B cell (primary cell): ENCODE results near the gene MYL6B. TPM values are rescaled to one million over a fixed set of nuclear protein-coding genes. Genes with fewer than 3 reads are reported as not detected.

Source experiments
- ATAC-seq: fragments of 200-7000 bp; cut with Tn5 transposase; one replicate; pipeline ENCODE4 v1.10.0; 2021; ENCODE audit warnings: low read depth, mild to moderate bottlenecking, moderate number of reproducible peaks, moderate library complexity
- CTCF ChIA-PET: fragments of 350-600 bp; sonication (Branson Sonifier 250); formaldehyde crosslinking; loops from one replicate; lab custom pipeline; 2021; ENCODE audit warnings: antibody characterized with exemption, inconsistent platforms; lab: Charles Lee
- POLR2A ChIA-PET: fragments of 350-600 bp; sonication (Branson Sonifier 250); formaldehyde crosslinking; loops from one replicate; lab custom pipeline; 2021; ENCODE audit warnings: antibody characterized with exemption; lab: Charles Lee
- DNase-seq: peaks from one replicate; pipeline ENCODE4 v3.0.0; 2013
- H2AFZ ChIP-seq: 2 replicates; pipeline ENCODE4 v1.6.1; 2012; ENCODE audit warnings: mild to moderate bottlenecking, low read depth, low read length; ENCODE audit not compliant: insufficient read depth, poor library complexity, severe bottlenecking
- H3K27ac ChIP-seq, 2 donors: 1 replicate in 1 of 2; 2 replicates in 1 of 2; pipeline ENCODE4 v1.5.1; 2012 to 2013; ENCODE audit warnings: low read length in 2 of 2, mild to moderate bottlenecking in 2 of 2, moderate library complexity in 1 of 2
- H3K27me3 ChIP-seq, 4 experiments: fragments of 200-600 bp in 1 of 4; sonication (generic) in 1 of 4; replicated peaks in 1 of 4; 1 replicate in 2 of 4; 2 replicates in 2 of 4; pipeline versions ENCODE4 v1.6.1 to v1.7.0; 2013 to 2016; ENCODE audit warnings: low read length in 3 of 4, mild to moderate bottlenecking in 2 of 4, mixed read lengths in 1 of 4, moderate library complexity in 1 of 4; ENCODE audit not compliant: insufficient read depth in 4 of 4, control insufficient read depth in 3 of 4; ENCODE audit errors: control extremely low read depth in 1 of 4
- H3K36me3 ChIP-seq, 2 experiments: replicated peaks in 1 of 2; 1 replicate in 1 of 2; 2 replicates in 1 of 2; pipeline versions ENCODE4 v1.6.1 to v1.7.1; 2013; ENCODE audit warnings: low read length in 1 of 2; ENCODE audit not compliant: insufficient read depth in 2 of 2, control insufficient read depth in 1 of 2; ENCODE audit errors: control extremely low read depth in 1 of 2, extremely low read depth in 1 of 2
- H3K4me1 ChIP-seq, 2 donors: fragments of 200-600 bp in 1 of 2; sonication (generic) in 1 of 2; 1 replicate in 1 of 2; 2 replicates in 1 of 2; pipeline versions ENCODE4 v1.5.1 to v1.6.1; 2013 to 2017; ENCODE audit warnings: low read length in 2 of 2; ENCODE audit not compliant: control insufficient read depth in 2 of 2, insufficient read depth in 2 of 2
- H3K4me2 ChIP-seq: replicated peaks from 2 replicates; pipeline ENCODE3; 2012; ENCODE audit warnings: mild to moderate bottlenecking, low read depth, low read length; ENCODE audit not compliant: poor library complexity, severe bottlenecking
- H3K4me3 ChIP-seq, 5 experiments: fragments of 200-600 bp in 1 of 5; sonication (generic) in 1 of 5; 1 replicate in 3 of 5; 2 replicates in 2 of 5; pipeline versions ENCODE4 v1.5.1 to v1.7.0; 2011 to 2016; ENCODE audit warnings: low read length in 4 of 5, mild to moderate bottlenecking in 4 of 5, low read depth in 2 of 5, control low read depth in 1 of 5, moderate library complexity in 1 of 5; ENCODE audit not compliant: insufficient read depth in 1 of 5; ENCODE audit errors: control extremely low read depth in 1 of 5, extremely low read depth in 1 of 5
- H3K79me2 ChIP-seq: fragments of 200-600 bp; sonication (generic); one replicate; pipeline ENCODE4 v1.6.0; 2016; ENCODE audit warnings: low read length; ENCODE audit not compliant: control insufficient read depth, insufficient read depth
- H3K9ac ChIP-seq: fragments of 200-600 bp; sonication (generic); 2 replicates; pipeline ENCODE4 v1.6.1; 2017; ENCODE audit warnings: mild to moderate bottlenecking, low read length, moderate library complexity
- H3K9me3 ChIP-seq, 3 donors: one replicate each; pipeline versions ENCODE4 v1.6.1 to v1.7.1; 2013; ENCODE audit warnings: low read length in 2 of 3; ENCODE audit not compliant: control insufficient read depth in 2 of 3, insufficient read depth in 1 of 3; ENCODE audit errors: control extremely low read depth in 1 of 3
- H4K20me1 ChIP-seq: 2 replicates; pipeline ENCODE4 v1.6.0; 2012; ENCODE audit warnings: mild to moderate bottlenecking, low read length; ENCODE audit not compliant: insufficient read depth, control insufficient read depth, poor library complexity, severe bottlenecking
- H3K27ac Mint-ChIP-seq: one replicate; pipeline ENCODE4 v1.8.0; 2021; ENCODE audit warnings: mixed read lengths
- H3K27me3 Mint-ChIP-seq: one replicate; pipeline ENCODE4 v1.8.0; 2021; ENCODE audit warnings: mixed read lengths
- H3K4me1 Mint-ChIP-seq: one replicate; pipeline ENCODE4 v1.8.0; 2021; ENCODE audit warnings: mixed read lengths
- H3K4me3 Mint-ChIP-seq: one replicate; pipeline ENCODE4 v1.8.0; 2021; ENCODE audit warnings: mixed read lengths
- H3K9me3 Mint-ChIP-seq: one replicate; pipeline ENCODE4 v1.8.0; 2022; ENCODE audit warnings: mixed read lengths; ENCODE audit not compliant: insufficient read depth
- CTCF ChIP-seq: fragments of 200-600 bp; IDR thresholded peaks from one replicate; pipeline ENCODE4 v1.8.0; 2022; ENCODE audit warnings: antibody characterized with exemption, mild to moderate bottlenecking
- EZH2 ChIP-seq: IDR thresholded peaks from 2 replicates; pipeline ENCODE4 v1.6.1; 2012; ENCODE audit warnings: borderline replicate concordance, low read depth, mild to moderate bottlenecking, moderate library complexity, low read length; ENCODE audit not compliant: insufficient read depth, poor library complexity, severe bottlenecking
- WGBS: methylation state at CpG from one replicate; pipeline ENCODE4 v1.1.5; 2013; ENCODE audit warnings: missing lambda C conversion rate; ENCODE audit not compliant: insufficient coverage; 5-methylcytosine and 5-hydroxymethylcytosine counted together
- intact Hi-C: fragments of 100-400 bp; cut with micrococcal nuclease; formaldehyde crosslinking; loops from one replicate; pipeline ENCODE4 v1.10.0; 2022
- polyA plus RNA-seq: library from polyadenylated mRNA; depleted of rRNA; stranded (reverse); fragments of >200 nt; gene quantifications from 2 replicates; pipeline ENCODE4 v1.2.3, GENCODE V29; 2012
- total RNA-seq, 2 donors: library from RNA; stranded (reverse); fragments of 120-200 nt in 1 of 2; gene quantifications; 1 replicate in 1 of 2; 2 replicates in 1 of 2; pipeline versions ENCODE4 v1.2.3 to v1.2.4, GENCODE V29; 2013 to 2022

The MYL6B gene
- total and polyA plus RNA-seq, 2 donors (not counting 1 experiment from before 2014, with no cell fraction given): 25.7 to 27.8 TPM

DNA sequence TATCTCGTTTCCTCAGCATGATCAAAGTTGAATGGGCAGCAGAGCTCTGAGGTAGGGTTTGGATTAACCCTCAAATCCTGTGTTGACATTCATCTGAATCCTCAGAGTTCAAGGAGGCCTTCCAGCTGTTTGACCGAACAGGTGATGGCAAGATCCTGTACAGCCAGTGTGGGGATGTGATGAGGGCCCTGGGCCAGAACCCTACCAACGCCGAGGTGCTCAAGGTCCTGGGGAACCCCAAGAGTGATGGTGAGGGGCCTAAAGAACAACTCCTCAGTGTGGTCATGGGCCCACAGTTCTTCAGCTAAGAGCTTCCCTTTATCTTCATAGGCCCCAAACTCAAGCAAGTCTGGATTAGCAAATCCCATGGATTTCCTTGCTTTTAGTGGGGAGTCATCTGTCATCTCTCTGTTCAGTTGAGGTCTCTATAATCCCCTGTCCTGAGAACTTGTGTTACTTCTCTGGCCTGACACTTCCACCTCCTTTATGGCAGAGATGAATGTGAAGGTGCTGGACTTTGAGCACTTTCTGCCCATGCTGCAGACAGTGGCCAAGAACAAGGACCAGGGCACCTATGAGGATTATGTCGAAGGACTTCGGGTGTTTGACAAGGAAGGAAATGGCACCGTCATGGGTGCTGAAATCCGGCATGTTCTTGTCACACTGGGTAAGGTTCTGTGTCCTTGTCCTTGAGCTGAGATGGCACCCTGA lies 7.2 kb downstream of the MYL6B start:
- Histone ChIP-seq H3K9me3 (no peaks in the 10 kb centered on the region), H3K4me3 (peak overlapping the region; percentile 80 to 97 (median 94)), H4K20me1 (peaks cover 14% of the 10 kb centered on the region), H3K9ac (peak overlapping the region; percentile 89), H3K27ac (peak overlapping the region; percentile 88 to 97), H3K4me1 (peaks cover 20 to 38% of the 10 kb centered on the region in 2 donors), H3K79me2 (peaks cover 57% of the 10 kb centered on the region), H2AFZ (no peak overlapping the region), H3K27me3 (no peaks in the 10 kb centered on the region), H3K4me2 (peak overlapping the region; percentile 83), H3K36me3 (peaks cover 2 to 52% of the 10 kb centered on the region in 2 experiments)
- TF ChIP-seq CTCF (no peak), EZH2 (no peak)
- peaks cover 42% of the 10 kb centered on the region for H3K4me1 Mint-ChIP-seq
- H3K27ac Mint-ChIP-seq: peak overlapping the region; percentile 97
- ChIA-PET CTCF (interaction anchor here (0.5 to 3.4 kb wide), 9 partner anchors 29 to 1544 kb away, joined by 3 to 17 read pairs (median 5); partner anchors contain the start of genes ANKRD52, ESYT1 and RNF41), POLR2A (interaction anchor here (0.6 to 4.1 kb wide), 4 partner anchors 30 to 62 kb away, joined by 3 to 44 read pairs (median 4); partner anchors contain the start of genes ESYT1, RNF41 and SMARCC2)
- ATAC-seq (no peak), DNase-seq (no peak)
- WGBS: 66% methylated on average over 5 of the region's 8 CpGs
- no peaks in the 10 kb centered on the region for H3K9me3 Mint-ChIP-seq
- H3K27me3 Mint-ChIP-seq: no peaks in the 10 kb centered on the region
- intact Hi-C loops: loop anchor here (2.0 to 10.0 kb wide), 3 partner anchors 42 to 915 kb away; partner anchors contain the start of genes NEMP1, RNF41, RPL41 and ZC3H10
- peak overlapping the region; percentile 96 for H3K4me3 Mint-ChIP-seq
